SJSA1 (cell line): Measurements from ENCODE around the gene CAB39L. TPM values are rescaled to one million over a fixed set of nuclear protein-coding genes. Genes with fewer than 3 reads are reported as not detected.

Source experiments
- DNase-seq, 2 experiments: peaks; one replicate each; pipeline ENCODE4 v3.0.0-alpha.2; 2015 to 2020; ENCODE audit warnings: low spot score in 2 of 2, low read depth in 1 of 2
- H3K27ac ChIP-seq: fragments of 250-450 bp; sonication (Bioruptor Pico); 2 replicates; pipeline ENCODE4 v1.5.1; 2020; ENCODE audit warnings: mild to moderate bottlenecking, moderate library complexity
- H3K27me3 ChIP-seq: fragments of 250-450 bp; sonication (Bioruptor Pico); replicated peaks from 2 replicates; pipeline ENCODE4 v1.5.1; 2020; ENCODE audit warnings: mild to moderate bottlenecking, moderate library complexity
- H3K36me3 ChIP-seq: fragments of 250-450 bp; sonication (Bioruptor Pico); 2 replicates; pipeline ENCODE4 v1.5.1; 2020; ENCODE audit warnings: mild to moderate bottlenecking
- H3K4me1 ChIP-seq: fragments of 250-450 bp; sonication (Bioruptor Pico); replicated peaks from 2 replicates; pipeline ENCODE4 v1.6.1; 2021; ENCODE audit warnings: mild to moderate bottlenecking
- H3K4me3 ChIP-seq: fragments of 250-450 bp; sonication (Bioruptor Pico); 2 replicates; pipeline ENCODE4 v1.5.1; 2020; ENCODE audit warnings: mild to moderate bottlenecking
- H3K9me3 ChIP-seq: fragments of 250-450 bp; sonication (Bioruptor Pico); replicated peaks from 2 replicates; pipeline ENCODE4 v1.5.1; 2020; ENCODE audit warnings: mild to moderate bottlenecking
- total RNA-seq: library from RNA; depleted of rRNA; stranded (reverse); fragments of >200 nt; shearing (Covaris generic); gene quantifications from 2 replicates; pipeline ENCODE4 v1.2.3, GENCODE V29; 2014; rRNA removed

Gene CAB39L
- total RNA-seq, 1 experiment from 2014 or later = 6.5 TPM

- Histone ChIP-seq H3K36me3 (no peaks in the 10 kb centered on the region), H3K27me3 (no peaks in the 10 kb centered on the region), H3K9me3 (no peaks in the 10 kb centered on the region), H3K4me1 (no peaks in the 10 kb centered on the region), H3K27ac (no peak overlapping the region), H3K4me3 (no peak overlapping the region)
- DNase-seq = no peak
These were observed 164.8 kb downstream of the CAB39L start for GRCh38 chr13:49279112-49279511.

- Histone ChIP-seq H3K4me1 (no peaks in the 10 kb centered on the region), H3K9me3 (no peaks in the 10 kb centered on the region), H3K36me3 (no peaks in the 10 kb centered on the region), H3K4me3 (no peak overlapping the region), H3K27ac (no peak overlapping the region), H3K27me3 (no peaks in the 10 kb centered on the region)
- no peak for DNase-seq
These were observed 165.7 kb downstream of the CAB39L start for GRCh38 chr13:49278211-49278610.

- Histone ChIP-seq H3K36me3 (peaks cover 2% of the 10 kb centered on the region; the same call in 1 of the 2 replicates), H3K4me3 (no peak overlapping the region), H3K9me3 (no peaks in the 10 kb centered on the region), H3K27ac (no peak overlapping the region), H3K4me1 (no peaks in the 10 kb centered on the region), H3K27me3 (no peaks in the 10 kb centered on the region)
- DNase-seq = no peak
These were observed 171.6 kb downstream of the CAB39L start for GRCh38 chr13:49272296-49272695.

GRCh38 chr13:49271264-49271663, 172.6 kb downstream of the CAB39L start:
- no peak overlapping the region for H3K27ac ChIP-seq
- H3K9me3 ChIP-seq = no peaks in the 10 kb centered on the region
- H3K4me1 ChIP-seq = no peaks in the 10 kb centered on the region; the same call in 1 of the 2 replicates
- no peaks in the 10 kb centered on the region for H3K27me3 ChIP-seq
- peaks cover 2% of the 10 kb centered on the region; the same call in 1 of the 2 replicates for H3K36me3 ChIP-seq
- DNase-seq = no peak
- no peak overlapping the region for H3K4me3 ChIP-seq

GRCh38 chr13:49265822-49266221, 178.0 kb downstream of the CAB39L start:
- no peaks in the 10 kb centered on the region for H3K9me3 ChIP-seq
- H3K27ac ChIP-seq = no peak overlapping the region
- H3K4me3 ChIP-seq = no peak overlapping the region
- H3K36me3 ChIP-seq = peaks cover 12% of the 10 kb centered on the region
- DNase-seq = peak in 1 of 2 experiments; percentile 41
- peaks cover 6% of the 10 kb centered on the region for H3K4me1 ChIP-seq
- H3K27me3 ChIP-seq = no peaks in the 10 kb centered on the region

GRCh38 chr13:49262634-49263033, 181.2 kb downstream of the CAB39L start:
- Histone ChIP-seq H3K36me3 (peaks cover 18% of the 10 kb centered on the region), H3K4me1 (peaks cover 7% of the 10 kb centered on the region), H3K27me3 (no peaks in the 10 kb centered on the region), H3K4me3 (no peak overlapping the region), H3K9me3 (no peaks in the 10 kb centered on the region), H3K27ac (no peak overlapping the region)
- no peak for DNase-seq

- Histone ChIP-seq H3K4me1 (peaks cover 11% of the 10 kb centered on the region; the same call in 1 of the 2 replicates), H3K27me3 (no peaks in the 10 kb centered on the region), H3K36me3 (peaks cover 36% of the 10 kb centered on the region), H3K4me3 (no peak overlapping the region), H3K27ac (no peak overlapping the region), H3K9me3 (no peaks in the 10 kb centered on the region)
- DNase-seq = no peak
These were observed 184.3 kb downstream of the CAB39L start for GRCh38 chr13:49259586-49259985.

Other genes with a start within 250 kb of the CAB39L start
- gene MLNR, start 223.7 kb downstream of the CAB39L start, total RNA-seq = not detected in 2 replicates
- 4.6 and 9.2 TPM in 2 replicates for gene CDADC1, start 196.1 kb downstream of the CAB39L start, total RNA-seq
- 5.6 and 6.4 TPM in 2 replicates for gene SETDB2, start 210 bp upstream of the CAB39L start, total RNA-seq
- 20.1 and 52.2 TPM in 2 replicates for gene PHF11, start 51.9 kb upstream of the CAB39L start, total RNA-seq
- gene RCBTB1, start 141.5 kb upstream of the CAB39L start, total RNA-seq = 10.3 and 13.5 TPM in 2 replicates
- 0.03 TPM in 1 of 2 replicates, not detected in the other for gene ARL11, start 184.4 kb upstream of the CAB39L start, total RNA-seq
- gene EBPL, start 247.4 kb upstream of the CAB39L start, total RNA-seq = 78.8 and 120 TPM in 2 replicates